Fibroblast of gingiva (primary cell): ENCODE results near the gene EXD3.

ENCODE experiments used
- DNase-seq: peaks from one replicate; pipeline ENCODE4 v3.0.0-alpha.2; 2011; ENCODE audit warnings: low read depth

EXD3 gene

GRCh38 chr9:137365552-137366444 is 57.2 kb downstream of the EXD3 start:
- DNase-seq: no peak

- DNase-seq: no peak
Measured at GRCh38 chr9:137365056-137365455, 57.9 kb downstream of the EXD3 start.

GRCh38 chr9:137359850-137360249 is 63.1 kb downstream of the EXD3 start:
- no peak for DNase-seq

- DNase-seq: no peak
Measured at GRCh38 chr9:137358126-137358525, 64.8 kb downstream of the EXD3 start.

GRCh38 chr9:137357166-137357565 is 65.8 kb downstream of the EXD3 start:
- DNase-seq: no peak

- no peak for DNase-seq
Measured at GRCh38 chr9:137355761-137356365, 67.1 kb downstream of the EXD3 start.

- DNase-seq: no peak
Measured at GRCh38 chr9:137354845-137355760, 67.9 kb downstream of the EXD3 start.

GRCh38 chr9:137354153-137354844 is 68.7 kb downstream of the EXD3 start:
- no peak for DNase-seq

- DNase-seq: no peak
Measured at GRCh38 chr9:137353223-137354152, 69.5 kb downstream of the EXD3 start.

GRCh38 chr9:137352511-137353222 is 70.3 kb downstream of the EXD3 start:
- DNase-seq: no peak

- DNase-seq: no peak
Measured at GRCh38 chr9:137351781-137352501, 71.0 kb downstream of the EXD3 start.

GRCh38 chr9:137350696-137351584 is 72.0 kb downstream of the EXD3 start:
- no peak for DNase-seq

GRCh38 chr9:137349471-137350033 is 73.4 kb downstream of the EXD3 start:
- DNase-seq: no peak

GRCh38 chr9:137348769-137349470 is 74.0 kb downstream of the EXD3 start:
- DNase-seq: no peak

- no peak for DNase-seq
Measured at GRCh38 chr9:137347928-137348327, 75.0 kb downstream of the EXD3 start.

- no peak for DNase-seq
Measured at GRCh38 chr9:137342482-137342881, 80.5 kb downstream of the EXD3 start.

GRCh38 chr9:137341227-137341626 is 81.7 kb downstream of the EXD3 start:
- DNase-seq: no peak
